ENCODE measurements around the gene ZEB1.

The ZEB1 gene

GRCh38 chr10:31346953-31347352, 27.9 kb downstream of the ZEB1 start:
- Histone ChIP-seq H2BK15ac (ENCODE audit: low read length) (no peak overlapping the region), H3K27ac (replicated peaks; ENCODE audit: low read length) (no peak overlapping the region), H3K36me3 (replicated peaks in 1 of 2; ENCODE audit: control insufficient read depth in 2 of 2, insufficient read depth in 2 of 2, low read length in 2 of 2) (no peaks in the 10 kb centered on the region)

GRCh38 chr10:31347705-31348104, 28.7 kb downstream of the ZEB1 start:
- H3K27ac ChIP-seq (replicated peaks; ENCODE audit: low read length) = no peak overlapping the region
- DNase-seq (ENCODE audit: low spot score) = no peak

More at GRCh38 chr10:31346953-31347352, 27.9 kb downstream of the ZEB1 start:
- no peak overlapping the region for H4K91ac ChIP-seq (ENCODE audit: low read depth, low read length, poor library complexity)
- no peaks in the 10 kb centered on the region for H3K9me3 ChIP-seq (replicated peaks in 1 of 2; ENCODE audit: control insufficient read depth in 2 of 2, insufficient read depth in 1 of 2, low read depth in 1 of 2, low read length in 2 of 2)
- H2BK12ac ChIP-seq (ENCODE audit: low read length) = no peak overlapping the region
- H3K4ac ChIP-seq (ENCODE audit: low read length) = no peak overlapping the region
- no peak overlapping the region for H3K4me3 ChIP-seq (ENCODE audit: low read length in 2 of 2)
- H3K27me3 ChIP-seq (ENCODE audit: control insufficient read depth in 3 of 3, insufficient read depth in 3 of 3, low read depth in 1 of 3, low read length in 3 of 3) = no peaks in the 10 kb centered on the region
- H2AFZ ChIP-seq (ENCODE audit: low read length) = no peak overlapping the region
- no peak overlapping the region for H2BK5ac ChIP-seq (ENCODE audit: low read length)
- no peak for DNase-seq (ENCODE audit: low spot score)
- H2AK5ac ChIP-seq (ENCODE audit: low read depth, low read length) = no peak overlapping the region
- H3K14ac ChIP-seq (ENCODE audit: low read length) = no peak overlapping the region
- no peak overlapping the region for H4K8ac ChIP-seq (ENCODE audit: low read depth, low read length)
- H3K18ac ChIP-seq (ENCODE audit: low read length) = no peak overlapping the region
- peaks cover 7 to 17% of the 10 kb centered on the region in 2 donors for H3K4me1 ChIP-seq (ENCODE audit: control insufficient read depth in 2 of 2, insufficient read depth in 1 of 2, low read depth in 1 of 2, low read length in 2 of 2)
- H3K9ac ChIP-seq (ENCODE audit: low read depth, low read length, poor library complexity) = no peak overlapping the region
- H2BK120ac ChIP-seq (ENCODE audit: low read depth, low read length) = no peak overlapping the region
- H3K23ac ChIP-seq (ENCODE audit: low read depth, low read length, poor library complexity) = no peak overlapping the region
- H3K79me1 ChIP-seq (ENCODE audit: low read depth, low read length) = peaks cover 3% of the 10 kb centered on the region
- no CpG with 5 or more reads among the region's 1 CpG for WGBS, 2 donors (ENCODE audit: extremely low coverage in 2 of 2, insufficient read length in 2 of 2, insufficient replicate concordance in 1 of 2)
- no peak overlapping the region for H3K4me2 ChIP-seq (ENCODE audit: insufficient read depth, low read length, poor library complexity, severe bottlenecking)

GRCh38 chr10:31350891-31351290, 31.9 kb downstream of the ZEB1 start:
- peaks cover 2 to 7% of the 10 kb centered on the region in 2 donors for H3K4me1 ChIP-seq (ENCODE audit: control insufficient read depth in 2 of 2, insufficient read depth in 1 of 2, low read depth in 1 of 2, low read length in 2 of 2)
- no peak overlapping the region for H2BK15ac ChIP-seq (ENCODE audit: low read length)
- no peak overlapping the region for H2AFZ ChIP-seq (ENCODE audit: low read length)
- H3K79me1 ChIP-seq (ENCODE audit: low read depth, low read length) = peaks cover 3% of the 10 kb centered on the region
- no peak overlapping the region for H3K14ac ChIP-seq (ENCODE audit: low read length)
- H3K4me2 ChIP-seq (ENCODE audit: insufficient read depth, low read length, poor library complexity, severe bottlenecking) = no peak overlapping the region
- DNase-seq (ENCODE audit: low spot score) = no peak
- H2AK5ac ChIP-seq (ENCODE audit: low read depth, low read length) = no peak overlapping the region
- H4K91ac ChIP-seq (ENCODE audit: low read depth, low read length, poor library complexity) = no peak overlapping the region
- H2BK12ac ChIP-seq (ENCODE audit: low read length) = no peak overlapping the region
- WGBS, 2 donors (ENCODE audit: extremely low coverage in 2 of 2, insufficient read length in 2 of 2, insufficient replicate concordance in 1 of 2) = no CpG with 5 or more reads among the region's 1 CpG
- H3K23ac ChIP-seq (ENCODE audit: low read depth, low read length, poor library complexity) = no peak overlapping the region
- no peak overlapping the region for H3K9ac ChIP-seq (ENCODE audit: low read depth, low read length, poor library complexity)
- H3K27me3 ChIP-seq (ENCODE audit: control insufficient read depth in 3 of 3, insufficient read depth in 3 of 3, low read depth in 1 of 3, low read length in 3 of 3) = no peaks in the 10 kb centered on the region
- no peak overlapping the region for H2BK5ac ChIP-seq (ENCODE audit: low read length)
- H2BK120ac ChIP-seq (ENCODE audit: low read depth, low read length) = no peak overlapping the region
- H3K27ac ChIP-seq (replicated peaks; ENCODE audit: low read length) = no peak overlapping the region
- no peak overlapping the region for H3K4me3 ChIP-seq (ENCODE audit: low read length in 2 of 2)
- H3K4ac ChIP-seq (ENCODE audit: low read length) = no peak overlapping the region
- no peak overlapping the region for H4K8ac ChIP-seq (ENCODE audit: low read depth, low read length)
- no peak overlapping the region for H3K18ac ChIP-seq (ENCODE audit: low read length)
- H3K36me3 ChIP-seq (replicated peaks in 1 of 2; ENCODE audit: control insufficient read depth in 2 of 2, insufficient read depth in 2 of 2, low read length in 2 of 2) = no peaks in the 10 kb centered on the region
- no peaks in the 10 kb centered on the region for H3K9me3 ChIP-seq (replicated peaks in 1 of 2; ENCODE audit: control insufficient read depth in 2 of 2, insufficient read depth in 1 of 2, low read depth in 1 of 2, low read length in 2 of 2)

More at GRCh38 chr10:31347705-31348104, 28.7 kb downstream of the ZEB1 start:
- Histone ChIP-seq H3K14ac (ENCODE audit: low read length) (no peak overlapping the region), H3K4me3 (ENCODE audit: low read length in 2 of 2) (no peak overlapping the region), H2BK5ac (ENCODE audit: low read length) (no peak overlapping the region), H2AFZ (ENCODE audit: low read length) (no peak overlapping the region), H3K9ac (ENCODE audit: low read depth, low read length, poor library complexity) (no peak overlapping the region), H3K9me3 (replicated peaks in 1 of 2; ENCODE audit: control insufficient read depth in 2 of 2, insufficient read depth in 1 of 2, low read depth in 1 of 2, low read length in 2 of 2) (no peaks in the 10 kb centered on the region), H2BK15ac (ENCODE audit: low read length) (no peak overlapping the region), H3K4me2 (ENCODE audit: insufficient read depth, low read length, poor library complexity, severe bottlenecking) (no peak overlapping the region), H3K79me1 (ENCODE audit: low read depth, low read length) (peaks cover 3% of the 10 kb centered on the region), H2BK12ac (ENCODE audit: low read length) (no peak overlapping the region), H3K27me3 (ENCODE audit: control insufficient read depth in 3 of 3, insufficient read depth in 3 of 3, low read depth in 1 of 3, low read length in 3 of 3) (no peaks in the 10 kb centered on the region), H3K18ac (ENCODE audit: low read length) (no peak overlapping the region), H3K36me3 (replicated peaks in 1 of 2; ENCODE audit: control insufficient read depth in 2 of 2, insufficient read depth in 2 of 2, low read length in 2 of 2) (no peaks in the 10 kb centered on the region), H3K23ac (ENCODE audit: low read depth, low read length, poor library complexity) (no peak overlapping the region), H3K4me1 (ENCODE audit: control insufficient read depth in 2 of 2, insufficient read depth in 1 of 2, low read depth in 1 of 2, low read length in 2 of 2) (peaks cover 7 to 16% of the 10 kb centered on the region in 2 donors), H2AK5ac (ENCODE audit: low read depth, low read length) (no peak overlapping the region), H4K8ac (ENCODE audit: low read depth, low read length) (no peak overlapping the region), H3K4ac (ENCODE audit: low read length) (no peak overlapping the region), H4K91ac (ENCODE audit: low read depth, low read length, poor library complexity) (no peak overlapping the region), H2BK120ac (ENCODE audit: low read depth, low read length) (no peak overlapping the region)

GRCh38 chr10:31352436-31353226, 33.6 kb downstream of the ZEB1 start:
- no peak overlapping the region for H2BK15ac ChIP-seq (ENCODE audit: low read length)
- H4K91ac ChIP-seq (ENCODE audit: low read depth, low read length, poor library complexity) = no peak overlapping the region
- H3K9me3 ChIP-seq (replicated peaks in 1 of 2; ENCODE audit: control insufficient read depth in 2 of 2, insufficient read depth in 1 of 2, low read depth in 1 of 2, low read length in 2 of 2) = no peaks in the 10 kb centered on the region
- H2AK5ac ChIP-seq (ENCODE audit: low read depth, low read length) = no peak overlapping the region
- H3K4me2 ChIP-seq (ENCODE audit: insufficient read depth, low read length, poor library complexity, severe bottlenecking) = no peak overlapping the region
- no peak overlapping the region for H2BK5ac ChIP-seq (ENCODE audit: low read length)
- H3K27me3 ChIP-seq (ENCODE audit: control insufficient read depth in 3 of 3, insufficient read depth in 3 of 3, low read depth in 1 of 3, low read length in 3 of 3) = no peaks in the 10 kb centered on the region
- no peak overlapping the region for H2BK12ac ChIP-seq (ENCODE audit: low read length)
- no peak for DNase-seq (ENCODE audit: low spot score)
- H3K36me3 ChIP-seq (replicated peaks in 1 of 2; ENCODE audit: control insufficient read depth in 2 of 2, insufficient read depth in 2 of 2, low read length in 2 of 2) = no peaks in the 10 kb centered on the region
- no peak overlapping the region for H3K23ac ChIP-seq (ENCODE audit: low read depth, low read length, poor library complexity)
- H3K14ac ChIP-seq (ENCODE audit: low read length) = no peak overlapping the region
- peaks cover 2 to 7% of the 10 kb centered on the region in 2 donors for H3K4me1 ChIP-seq (ENCODE audit: control insufficient read depth in 2 of 2, insufficient read depth in 1 of 2, low read depth in 1 of 2, low read length in 2 of 2)
- no peak overlapping the region for H2AFZ ChIP-seq (ENCODE audit: low read length)
- no peak overlapping the region for H3K27ac ChIP-seq (replicated peaks; ENCODE audit: low read length)
- no peak overlapping the region for H3K9ac ChIP-seq (ENCODE audit: low read depth, low read length, poor library complexity)
- H3K4ac ChIP-seq (ENCODE audit: low read length) = no peak overlapping the region
- WGBS, 2 donors (ENCODE audit: extremely low coverage in 2 of 2, insufficient read length in 2 of 2, insufficient replicate concordance in 1 of 2) = no CpG with 5 or more reads among the region's 2 CpGs
- H3K4me3 ChIP-seq (ENCODE audit: low read length in 2 of 2) = no peak overlapping the region
- no peak overlapping the region for H2BK120ac ChIP-seq (ENCODE audit: low read depth, low read length)
- no peak overlapping the region for H3K18ac ChIP-seq (ENCODE audit: low read length)
- no peak overlapping the region for H4K8ac ChIP-seq (ENCODE audit: low read depth, low read length)
- peaks cover 3% of the 10 kb centered on the region for H3K79me1 ChIP-seq (ENCODE audit: low read depth, low read length)
